ENCODE results near the gene BICDL2.

BICDL2 gene

DNA sequence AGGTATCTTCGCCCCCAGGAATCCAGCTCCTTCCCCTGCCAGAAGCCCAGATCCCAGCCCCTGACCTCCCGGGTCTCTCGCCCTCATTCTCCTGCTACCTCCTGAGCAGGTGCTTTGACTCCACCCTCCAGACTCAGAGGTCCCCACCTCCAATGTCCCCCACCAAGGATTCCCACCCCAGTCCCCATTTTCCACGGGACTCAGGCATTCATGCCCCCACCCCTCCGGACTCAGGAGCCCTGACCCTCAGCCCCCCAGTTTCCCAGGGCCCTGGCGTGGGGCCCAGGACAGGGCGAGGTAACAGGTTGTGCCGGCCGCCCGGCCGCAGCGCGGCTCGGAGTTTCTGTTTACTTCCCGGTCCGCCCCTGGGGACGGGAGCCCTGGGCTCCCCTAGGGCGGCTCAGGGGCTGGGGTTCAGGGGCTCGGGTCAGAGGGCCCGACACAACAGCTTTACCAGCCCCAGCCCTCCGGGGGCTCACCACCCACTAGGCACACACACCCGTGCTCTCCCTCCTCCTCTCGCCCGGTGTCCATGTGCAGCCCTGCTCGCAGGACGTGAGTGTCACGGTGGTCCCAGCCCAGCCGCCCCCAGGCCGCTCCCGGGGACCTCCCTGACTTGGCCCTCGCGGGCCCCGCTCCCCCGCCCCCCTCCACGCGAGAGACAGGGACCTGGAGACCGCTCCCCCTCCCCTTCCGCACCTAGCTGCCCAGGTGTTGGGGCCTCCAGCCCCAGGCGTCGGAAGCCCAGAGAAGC is 595 bp downstream of the BICDL2 start:
- peak overlapping the region; percentile 47 for H2AFZ ChIP-seq (ENCODE audit: low read length)
- peaks cover 2% of the 10 kb centered on the region for H3K79me1 ChIP-seq (ENCODE audit: low read depth, low read length)
- no peaks in the 10 kb centered on the region for H3K36me3 ChIP-seq (replicated peaks in 1 of 2; ENCODE audit: control insufficient read depth in 2 of 2, insufficient read depth in 2 of 2, low read length in 2 of 2)
- H3K4me3 ChIP-seq (ENCODE audit: low read length in 2 of 2): no peak overlapping the region
- peak overlapping the region; percentile 43 for H3K23ac ChIP-seq (ENCODE audit: low read depth, low read length, poor library complexity)
- H2BK12ac ChIP-seq (ENCODE audit: low read length): no peak overlapping the region
- no peak overlapping the region for H4K8ac ChIP-seq (ENCODE audit: low read depth, low read length)
- DNase-seq (ENCODE audit: low spot score): no peak
- peak overlapping the region; percentile 38 for H3K18ac ChIP-seq (ENCODE audit: low read length)
- peak overlapping the region; percentile 17 for H2BK15ac ChIP-seq (ENCODE audit: low read length)
- no peak overlapping the region for H3K4ac ChIP-seq (ENCODE audit: low read length)
- WGBS, 2 donors (ENCODE audit: extremely low coverage in 2 of 2, insufficient read length in 2 of 2, insufficient replicate concordance in 1 of 2): no CpG with 5 or more reads among the region's 40 CpGs
- no peak overlapping the region for H4K91ac ChIP-seq (ENCODE audit: low read depth, low read length, poor library complexity)
- H3K27me3 ChIP-seq (ENCODE audit: control insufficient read depth in 3 of 3, insufficient read depth in 3 of 3, low read depth in 1 of 3, low read length in 3 of 3): peaks cover 21 to 63% (median 59%) of the 10 kb centered on the region in 3 experiments
- no peak overlapping the region for H2BK5ac ChIP-seq (ENCODE audit: low read length)
- H3K4me1 ChIP-seq (ENCODE audit: control insufficient read depth in 2 of 2, insufficient read depth in 1 of 2, low read depth in 1 of 2, low read length in 2 of 2): no peaks in the 10 kb centered on the region
- no peaks in the 10 kb centered on the region for H3K9me3 ChIP-seq (replicated peaks in 1 of 2; ENCODE audit: control insufficient read depth in 2 of 2, insufficient read depth in 1 of 2, low read depth in 1 of 2, low read length in 2 of 2)
- H3K9ac ChIP-seq (ENCODE audit: low read depth, low read length, poor library complexity): no peak overlapping the region
- H3K14ac ChIP-seq (ENCODE audit: low read length): no peak overlapping the region
- H3K27ac ChIP-seq (replicated peaks; ENCODE audit: low read length): no peak overlapping the region
- H2AK5ac ChIP-seq (ENCODE audit: low read depth, low read length): no peak overlapping the region
- H2BK120ac ChIP-seq (ENCODE audit: low read depth, low read length): no peak overlapping the region
- H3K4me2 ChIP-seq (ENCODE audit: insufficient read depth, low read length, poor library complexity, severe bottlenecking): no peak overlapping the region

DNA sequence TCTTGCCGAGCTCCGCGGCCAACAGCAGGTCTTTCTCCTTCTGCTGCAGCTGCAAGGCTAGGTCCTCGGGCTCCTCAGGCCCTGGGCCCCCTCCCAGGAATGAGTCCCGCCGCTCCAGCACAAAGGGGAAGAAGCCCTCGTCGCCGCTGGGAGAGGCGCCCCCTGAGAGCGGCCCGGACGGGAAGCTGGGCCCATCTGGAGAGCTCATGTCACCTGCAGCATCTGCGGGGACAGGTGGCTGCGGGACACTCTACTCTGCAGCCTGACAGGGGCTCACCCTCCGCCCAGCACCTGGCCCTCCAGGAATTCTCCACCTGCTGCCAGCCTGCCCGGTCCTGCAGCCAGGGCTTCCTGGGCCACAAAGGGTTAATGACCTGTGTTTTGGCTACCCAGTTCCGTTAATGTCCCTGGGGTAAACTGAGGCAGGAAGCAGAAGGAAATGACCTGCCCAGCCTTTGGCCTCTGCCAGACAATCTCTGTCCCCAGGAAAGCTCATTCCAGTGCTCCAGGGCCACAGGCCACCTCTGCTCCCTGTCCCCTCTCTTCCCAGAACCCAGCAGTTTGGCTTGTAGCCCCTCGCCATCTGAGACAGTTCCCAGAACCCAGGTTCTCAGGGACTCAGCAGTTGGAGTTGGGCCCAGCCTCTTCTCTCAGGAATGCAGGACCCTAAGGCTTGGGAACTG is 1.3 kb downstream of the BICDL2 start:
- Histone ChIP-seq H4K8ac (ENCODE audit: low read depth, low read length) (no peak overlapping the region), H3K4me3 (ENCODE audit: low read length in 2 of 2) (no peak overlapping the region), H2BK120ac (ENCODE audit: low read depth, low read length) (no peak overlapping the region), H3K4ac (ENCODE audit: low read length) (no peak overlapping the region), H2BK5ac (ENCODE audit: low read length) (no peak overlapping the region), H3K27me3 (ENCODE audit: control insufficient read depth in 3 of 3, insufficient read depth in 3 of 3, low read depth in 1 of 3, low read length in 3 of 3) (peaks cover 21 to 67% (median 58%) of the 10 kb centered on the region in 3 experiments), H2AFZ (ENCODE audit: low read length) (no peak overlapping the region), H3K36me3 (replicated peaks in 1 of 2; ENCODE audit: control insufficient read depth in 2 of 2, insufficient read depth in 2 of 2, low read length in 2 of 2) (no peaks in the 10 kb centered on the region), H3K4me1 (ENCODE audit: control insufficient read depth in 2 of 2, insufficient read depth in 1 of 2, low read depth in 1 of 2, low read length in 2 of 2) (peaks cover 0 to 5% of the 10 kb centered on the region in 2 donors), H3K4me2 (ENCODE audit: insufficient read depth, low read length, poor library complexity, severe bottlenecking) (no peak overlapping the region), H3K27ac (replicated peaks; ENCODE audit: low read length) (no peak overlapping the region), H3K18ac (ENCODE audit: low read length) (peak overlapping the region; percentile 64), H4K91ac (ENCODE audit: low read depth, low read length, poor library complexity) (no peak overlapping the region), H2BK15ac (ENCODE audit: low read length) (peak overlapping the region; percentile 67), H2AK5ac (ENCODE audit: low read depth, low read length) (peak overlapping the region; percentile 14), H3K9me3 (replicated peaks in 1 of 2; ENCODE audit: control insufficient read depth in 2 of 2, insufficient read depth in 1 of 2, low read depth in 1 of 2, low read length in 2 of 2) (no peaks in the 10 kb centered on the region), H2BK12ac (ENCODE audit: low read length) (no peak overlapping the region), H3K79me1 (ENCODE audit: low read depth, low read length) (peaks cover 1% of the 10 kb centered on the region), H3K9ac (ENCODE audit: low read depth, low read length, poor library complexity) (no peak overlapping the region), H3K14ac (ENCODE audit: low read length) (no peak overlapping the region), H3K23ac (ENCODE audit: low read depth, low read length, poor library complexity) (no peak overlapping the region)
- no CpG with 5 or more reads among the region's 19 CpGs for WGBS, 2 donors (ENCODE audit: extremely low coverage in 2 of 2, insufficient read length in 2 of 2, insufficient replicate concordance in 1 of 2)
- DNase-seq (ENCODE audit: low spot score): no peak

DNA sequence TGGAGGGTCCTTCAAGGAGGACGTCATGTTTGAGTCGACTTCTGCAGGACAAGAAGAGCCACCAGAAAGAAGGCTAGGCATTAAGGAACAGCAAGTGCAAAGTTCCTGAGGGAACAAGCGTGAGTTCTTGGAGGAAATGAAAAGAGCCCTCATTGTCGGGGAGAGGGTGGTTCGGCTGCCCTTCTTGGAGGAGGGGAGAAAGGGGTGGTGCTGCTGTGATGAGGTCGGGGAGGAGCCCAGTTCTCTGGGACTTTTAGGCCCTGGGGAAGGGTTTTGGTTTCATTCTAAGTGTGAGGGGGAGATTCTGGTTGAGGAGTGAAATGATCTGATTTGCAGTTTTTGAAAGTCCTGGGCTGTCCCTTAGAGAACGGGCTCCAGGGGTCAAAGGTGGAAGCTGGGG is 4.1 kb downstream of the BICDL2 start:
- Histone ChIP-seq H3K9me3 (replicated peaks in 1 of 2; ENCODE audit: control insufficient read depth in 2 of 2, insufficient read depth in 1 of 2, low read depth in 1 of 2, low read length in 2 of 2) (no peaks in the 10 kb centered on the region), H3K27ac (replicated peaks; ENCODE audit: low read length) (no peak overlapping the region), H2BK12ac (ENCODE audit: low read length) (no peak overlapping the region), H2AK5ac (ENCODE audit: low read depth, low read length) (no peak overlapping the region), H3K9ac (ENCODE audit: low read depth, low read length, poor library complexity) (no peak overlapping the region), H3K36me3 (replicated peaks in 1 of 2; ENCODE audit: control insufficient read depth in 2 of 2, insufficient read depth in 2 of 2, low read length in 2 of 2) (peaks cover 0 to 3% of the 10 kb centered on the region in 2 donors), H2AFZ (ENCODE audit: low read length) (no peak overlapping the region), H4K91ac (ENCODE audit: low read depth, low read length, poor library complexity) (no peak overlapping the region), H3K79me1 (ENCODE audit: low read depth, low read length) (no peaks in the 10 kb centered on the region), H3K27me3 (ENCODE audit: control insufficient read depth in 3 of 3, insufficient read depth in 3 of 3, low read depth in 1 of 3, low read length in 3 of 3) (peaks cover 15 to 52% (median 37%) of the 10 kb centered on the region in 3 experiments), H3K23ac (ENCODE audit: low read depth, low read length, poor library complexity) (no peak overlapping the region), H3K4me3 (ENCODE audit: low read length in 2 of 2) (no peak overlapping the region), H2BK120ac (ENCODE audit: low read depth, low read length) (no peak overlapping the region), H3K18ac (ENCODE audit: low read length) (no peak overlapping the region), H3K4ac (ENCODE audit: low read length) (no peak overlapping the region), H4K8ac (ENCODE audit: low read depth, low read length) (no peak overlapping the region), H3K4me2 (ENCODE audit: insufficient read depth, low read length, poor library complexity, severe bottlenecking) (no peak overlapping the region), H3K4me1 (ENCODE audit: control insufficient read depth in 2 of 2, insufficient read depth in 1 of 2, low read depth in 1 of 2, low read length in 2 of 2) (peaks cover 3 to 5% of the 10 kb centered on the region in 2 donors), H3K14ac (ENCODE audit: low read length) (no peak overlapping the region), H2BK15ac (ENCODE audit: low read length) (no peak overlapping the region), H2BK5ac (ENCODE audit: low read length) (no peak overlapping the region)
- no CpG with 5 or more reads among the region's 7 CpGs for WGBS, 2 donors (ENCODE audit: extremely low coverage in 2 of 2, insufficient read length in 2 of 2, insufficient replicate concordance in 1 of 2)
- DNase-seq (ENCODE audit: low spot score): no peak

All from neuronal stem cell (in vitro differentiated cells).